Measurements from ENCODE around the gene GCSH. TPM values are rescaled to one million over a fixed set of nuclear protein-coding genes. Genes with fewer than 3 reads are reported as not detected.
A peak's percentile ranks its signal among the peaks of the same experiment; 100 is the strongest.

GCSH gene
- total and polyA plus RNA-seq, 2 of the 13 experiments (the other 11 are each of a cell fraction or from before 2014, with no cell fraction given), result 35.9 to 103 TPM

GRCh38 chr16:81035975-81036750, 60.0 kb downstream of the GCSH start (continued):
- TF ChIP-seq ZNF510 (CRISPR knock-in tag; IDR thresholded peaks at IDR 0.05; ENCODE audit: low read depth), result no peak
- TF ChIP-seq SYNCRIP (IDR thresholded peaks at IDR 0.05; ENCODE audit: insufficient read depth, low read depth, low read length), result no peak
- no peak for TF ChIP-seq RXRB (CRISPR knock-in tag; IDR thresholded peaks at IDR 0.05; ENCODE audit: borderline replicate concordance)
- no peak for TF ChIP-seq ZNF512 (CRISPR knock-in tag; IDR thresholded peaks at IDR 0.05)
- TF ChIP-seq NONO (IDR thresholded peaks at IDR 0.05), result no peak
- TF ChIP-seq NONO (CRISPR knock-in tag; conservative IDR thresholded peaks at IDR 0.05), result 0 out of 2 replicates have a peak, but pooled peaks have one; percentile 7
- TF ChIP-seq ZNF225 (CRISPR knock-in tag; IDR thresholded peaks at IDR 0.05), result peak; percentile 60; the same call in 1 of the 2 replicates
- no peak for TF ChIP-seq MLX (CRISPR knock-in tag; IDR thresholded peaks at IDR 0.05)
- no peak for TF ChIP-seq PRMT3 (CRISPR knock-in tag; IDR thresholded peaks at IDR 0.05; ENCODE audit: borderline replicate concordance, low read depth)
- TF ChIP-seq SMAD1 (CRISPR knock-in tag; IDR thresholded peaks at IDR 0.05; ENCODE audit: borderline replicate concordance, low read depth), result no peak
- no peak for TF ChIP-seq ZNF710 (CRISPR knock-in tag; IDR thresholded peaks at IDR 0.05; ENCODE audit: borderline replicate concordance)
- no peak for TF ChIP-seq CEBPZ (IDR thresholded peaks at IDR 0.05; ENCODE audit: low read length)
- TF ChIP-seq ZNF3 (CRISPR knock-in tag; IDR thresholded peaks at IDR 0.05), result no peak
- no peak for TF ChIP-seq DZIP1 (CRISPR knock-in tag; IDR thresholded peaks at IDR 0.05)
- TF ChIP-seq CBX5 (CRISPR knock-in tag; IDR thresholded peaks at IDR 0.05; ENCODE audit: borderline replicate concordance), result no peak
- 0 out of 2 replicates have a peak, but pooled peaks have one; percentile 15 for TF ChIP-seq HOXA3 (CRISPR knock-in tag; IDR thresholded peaks at IDR 0.05)
- TF ChIP-seq ZNF501 (CRISPR knock-in tag; IDR thresholded peaks at IDR 0.05), result peak; percentile 82
- TF ChIP-seq SNAPC5 (CRISPR knock-in tag; IDR thresholded peaks at IDR 0.05; ENCODE audit: borderline replicate concordance), result no peak
